NOMO-1 treated with DMSO at 0.1 percent for 48 hours (cell line): ENCODE data around the gene TMEM131.
"Not testable (repeated sequence)": the region's sequence is repeated elsewhere in the genome, so short reads cannot be mapped to it uniquely, and the experiment has no call there.

Source experiments
- DNase-seq: peaks from one replicate; lab custom pipeline; 2025; ENCODE audit not compliant: unreplicated experiment; lab: John Stamatoyannopoulos, UW

TMEM131 gene

DNA sequence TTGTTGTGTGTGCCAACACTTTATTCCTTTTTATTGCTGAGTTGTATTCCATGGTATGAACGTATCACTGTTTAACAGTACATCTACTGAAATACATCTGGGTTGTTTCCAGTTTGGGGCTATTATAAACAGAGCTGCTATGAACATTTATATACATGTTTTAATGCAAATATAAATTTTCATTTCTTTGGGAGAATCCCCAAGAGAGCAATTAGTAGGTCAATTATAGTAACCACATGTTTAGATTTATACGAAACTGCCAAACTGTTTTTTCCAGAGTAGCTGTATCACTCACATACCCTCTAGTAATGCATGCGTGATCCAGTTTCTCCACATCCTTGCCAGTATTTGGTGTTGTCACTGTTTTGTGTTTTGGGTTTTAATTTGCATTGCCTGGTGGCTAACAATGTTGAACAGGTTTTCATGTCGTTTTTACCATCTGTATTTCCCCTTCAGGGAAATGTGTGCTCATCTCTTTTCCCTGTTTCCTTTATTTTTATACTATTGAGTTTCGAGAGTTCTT is 81.0 kb downstream of the TMEM131 start:
- no peak for DNase-seq

DNA sequence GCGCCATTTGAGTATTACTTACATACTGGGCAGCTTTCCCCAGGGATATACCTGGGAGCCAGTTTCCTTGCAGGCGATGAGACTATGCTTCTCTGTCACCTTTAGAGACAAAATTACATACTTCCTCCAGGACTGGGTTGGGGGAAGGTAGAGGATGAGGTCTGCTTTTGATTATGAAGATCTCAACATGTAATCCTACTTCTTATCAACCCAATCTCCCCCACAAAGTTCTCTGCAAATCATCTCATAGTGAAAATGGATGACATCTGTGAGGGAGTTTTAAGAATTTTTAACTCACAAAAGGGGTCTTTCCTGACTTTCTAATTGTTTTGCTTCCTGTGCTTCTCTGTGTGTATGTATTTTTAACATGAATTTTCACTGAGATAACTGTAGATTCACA is 81.9 kb downstream of the TMEM131 start:
- no peak for DNase-seq

DNA sequence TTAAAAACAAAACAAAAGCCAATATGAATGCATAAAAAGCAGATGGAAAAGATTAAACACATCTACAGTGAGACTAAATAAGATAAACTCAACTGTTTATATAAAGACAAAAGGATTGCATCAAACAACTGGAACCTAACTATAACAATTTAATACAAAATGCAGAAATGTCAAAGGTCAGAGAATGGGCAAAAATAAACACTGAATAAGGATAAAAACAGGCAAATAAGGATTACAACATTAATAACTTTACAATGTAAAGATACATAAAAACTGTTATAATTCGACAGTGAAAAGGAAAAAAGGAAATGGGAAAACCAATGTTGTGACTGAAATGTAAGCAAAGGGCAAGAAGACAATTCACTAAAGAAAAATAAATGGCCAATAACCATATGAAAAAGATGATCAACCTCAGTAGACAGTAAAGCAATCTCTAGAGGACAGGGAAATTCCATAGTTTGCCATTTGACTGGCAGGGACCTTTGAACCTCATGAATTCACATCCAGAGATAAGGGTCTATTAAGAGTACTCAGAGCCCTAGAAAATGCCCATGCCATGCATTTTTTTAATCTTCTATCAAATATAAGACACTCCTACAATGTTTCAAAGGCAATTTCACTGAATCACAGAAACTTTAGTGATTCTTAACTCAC is 83.7 kb downstream of the TMEM131 start:
- no peak for DNase-seq

DNA sequence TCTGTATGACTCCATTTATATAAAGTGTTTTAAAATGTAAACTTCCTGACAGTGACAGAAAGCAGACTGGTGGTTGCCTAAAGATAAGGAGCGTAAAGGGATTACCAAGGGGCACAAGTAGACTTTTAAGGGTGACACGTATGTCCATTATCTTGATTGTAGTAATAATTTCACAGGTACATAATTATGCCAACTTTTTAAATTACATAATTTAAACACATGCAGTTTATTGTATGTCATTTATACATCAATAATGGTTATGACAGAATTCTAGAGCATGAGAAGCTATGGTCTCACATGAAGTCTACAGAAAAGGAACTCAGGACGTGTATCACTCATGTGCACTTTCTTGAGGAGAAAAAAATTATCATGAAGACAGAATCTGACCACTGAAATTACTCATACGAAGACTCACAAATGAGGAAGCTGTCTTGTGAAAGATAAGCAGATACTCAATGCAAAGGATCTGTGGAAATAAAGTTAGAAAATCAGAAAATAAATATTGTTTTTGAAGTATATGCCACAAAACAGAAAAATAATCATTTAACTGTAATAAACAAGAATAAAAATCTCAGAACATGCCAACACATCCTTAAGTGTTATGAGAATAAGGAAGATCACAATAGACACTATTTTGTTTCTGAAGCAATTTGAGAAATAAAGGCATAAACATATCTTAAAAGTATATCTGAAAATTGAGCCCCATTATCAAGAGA is 84.4 kb downstream of the TMEM131 start:
- DNase-seq: peak; percentile 91

DNA sequence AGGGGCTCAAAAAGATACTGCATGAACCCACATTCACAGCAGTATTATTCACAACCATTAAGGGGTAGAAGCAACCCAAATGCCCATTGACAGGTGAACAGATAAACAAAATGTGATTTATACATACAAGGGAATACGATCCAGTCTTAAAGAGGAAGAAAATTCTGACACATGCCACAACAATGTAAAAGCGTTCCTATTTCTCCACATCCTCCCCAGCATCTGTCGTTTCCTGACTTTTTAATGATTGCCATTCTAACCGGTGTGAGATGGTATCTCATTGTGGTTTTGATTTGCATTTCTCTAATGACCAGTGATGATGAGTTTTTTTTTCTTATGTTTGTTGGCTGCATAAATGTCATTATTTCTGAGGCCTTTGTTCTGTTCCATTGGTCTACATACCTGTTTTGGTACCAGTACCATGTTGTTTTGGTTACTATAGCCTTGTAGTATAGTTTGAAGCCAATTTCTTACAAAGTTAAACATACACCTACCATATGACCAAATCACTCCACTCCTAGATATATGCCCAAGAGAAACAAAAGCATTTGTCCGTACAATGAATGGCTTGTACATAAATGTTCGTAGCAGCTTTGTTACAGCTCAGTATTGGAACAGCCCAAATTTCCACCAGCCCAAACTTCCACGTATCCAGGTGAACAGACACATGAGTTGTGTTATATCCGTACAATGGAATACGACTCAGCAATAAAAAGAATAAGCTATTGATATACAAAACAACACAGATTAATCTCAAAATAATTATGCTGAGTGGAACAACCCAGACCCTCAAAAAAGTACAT is 85.1 kb downstream of the TMEM131 start:
- DNase-seq: peak; percentile 23

DNA sequence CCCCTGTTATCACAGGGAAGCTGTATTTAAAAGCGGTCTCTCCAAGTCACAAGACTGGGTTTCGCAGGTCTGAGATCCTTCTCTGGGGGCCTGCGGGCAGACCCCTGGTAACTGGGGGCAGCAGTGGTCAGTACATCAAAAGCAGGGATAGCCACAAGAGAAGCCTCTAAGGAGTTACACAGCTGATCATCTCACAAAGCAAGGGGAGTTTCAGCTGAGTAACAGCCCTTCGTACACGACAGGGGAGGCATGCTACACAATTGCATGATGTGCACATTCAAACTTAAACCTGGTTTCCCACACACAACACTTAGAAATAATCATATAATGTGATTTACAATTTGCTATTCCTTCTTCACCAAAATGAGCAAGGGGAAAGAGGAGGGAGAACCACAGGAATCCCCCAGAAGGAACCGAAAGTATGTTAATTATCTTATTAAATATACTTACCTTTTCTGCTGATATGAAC is 87.5 kb downstream of the TMEM131 start:
- peak; percentile 28 for DNase-seq

DNA sequence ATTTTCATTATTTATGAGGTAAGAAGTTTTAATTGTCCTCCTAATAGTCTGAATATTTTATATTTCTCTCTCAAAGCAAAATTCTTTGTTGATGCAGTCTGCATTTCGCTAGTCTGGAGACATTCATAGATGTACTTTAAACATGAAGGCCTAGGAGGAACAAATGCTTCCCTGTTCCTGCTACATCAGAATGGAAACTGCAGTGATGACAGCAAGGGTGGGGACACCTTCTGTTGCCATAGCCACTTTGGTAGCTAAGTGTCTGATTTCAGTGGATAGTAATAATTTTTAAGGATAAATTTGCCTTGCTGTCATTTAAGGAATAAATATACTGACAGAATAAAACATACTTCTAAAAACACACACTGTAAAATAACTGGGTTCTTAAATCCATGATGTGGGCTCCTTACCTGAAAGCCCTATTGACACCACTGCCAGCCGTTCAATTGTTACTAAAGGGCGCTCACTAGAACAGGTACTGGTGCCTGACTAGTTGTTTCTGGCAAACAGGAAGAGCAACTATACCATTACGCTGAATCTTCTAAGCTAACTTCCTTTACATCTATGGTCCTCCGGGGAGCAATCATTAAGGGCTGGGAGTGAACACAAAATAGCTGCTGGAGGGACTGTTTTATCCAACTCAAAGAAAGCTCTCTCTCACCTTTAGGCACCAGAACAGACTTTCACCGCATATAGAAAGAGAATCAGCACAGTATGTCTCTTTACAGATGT is 88.2 kb downstream of the TMEM131 start:
- DNase-seq: no peak

DNA sequence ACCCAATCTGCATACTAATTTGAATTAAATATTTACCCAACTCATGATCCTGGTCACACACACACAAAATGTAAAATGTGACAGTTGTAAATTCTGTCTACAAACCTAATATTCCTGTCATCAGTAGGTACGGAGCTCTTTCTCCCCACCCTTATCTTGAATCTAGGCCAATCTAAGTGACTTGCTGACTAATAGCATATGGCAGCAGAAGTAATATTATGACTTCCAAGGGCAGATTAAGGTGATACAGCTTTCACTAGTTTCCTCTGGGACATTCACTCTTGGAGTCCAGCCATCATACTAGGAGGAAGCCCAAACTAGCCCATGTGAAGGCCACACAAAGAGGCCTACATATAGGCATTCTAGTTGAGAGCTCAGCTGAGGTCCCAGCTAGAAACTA is 89.4 kb downstream of the TMEM131 start:
- no peak for DNase-seq

DNA sequence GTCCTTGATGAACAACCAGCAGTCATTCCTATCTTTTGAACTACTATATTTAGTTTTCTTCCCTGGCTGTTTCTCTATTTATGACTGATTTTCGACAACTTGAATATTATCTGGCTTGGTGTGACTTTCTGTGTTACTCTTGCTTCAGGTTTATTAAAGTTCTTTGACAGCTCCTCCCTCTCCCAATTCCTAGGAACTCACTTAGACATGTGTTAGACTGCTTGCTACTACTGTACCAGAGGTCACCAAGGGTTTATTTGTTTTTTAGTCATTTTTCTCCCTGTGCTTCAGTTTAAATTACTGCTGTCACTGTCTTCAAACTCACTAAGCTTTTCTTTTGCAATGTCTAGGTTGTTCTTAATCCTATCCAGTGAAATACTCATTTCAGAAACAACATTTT is 90.5 kb downstream of the TMEM131 start:
- no peak for DNase-seq

DNA sequence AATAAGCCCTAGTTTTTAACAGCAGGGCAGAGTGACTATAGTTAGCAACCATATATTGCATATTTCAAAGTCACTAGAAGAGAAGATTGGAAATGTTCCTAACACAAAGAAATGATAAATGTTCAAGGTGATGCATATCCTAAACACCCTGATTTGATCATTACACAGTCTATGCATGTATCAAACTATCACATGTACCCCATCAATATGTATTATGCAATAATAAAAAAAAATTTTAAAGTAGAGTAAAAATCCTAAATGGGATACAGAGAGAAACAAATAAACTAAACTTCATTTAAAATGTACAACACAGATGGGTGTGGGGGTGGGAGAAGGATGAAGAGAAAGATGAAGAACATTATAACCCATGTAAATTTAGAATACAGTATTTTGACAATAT is 93.9 kb downstream of the TMEM131 start:
- DNase-seq: no peak

DNA sequence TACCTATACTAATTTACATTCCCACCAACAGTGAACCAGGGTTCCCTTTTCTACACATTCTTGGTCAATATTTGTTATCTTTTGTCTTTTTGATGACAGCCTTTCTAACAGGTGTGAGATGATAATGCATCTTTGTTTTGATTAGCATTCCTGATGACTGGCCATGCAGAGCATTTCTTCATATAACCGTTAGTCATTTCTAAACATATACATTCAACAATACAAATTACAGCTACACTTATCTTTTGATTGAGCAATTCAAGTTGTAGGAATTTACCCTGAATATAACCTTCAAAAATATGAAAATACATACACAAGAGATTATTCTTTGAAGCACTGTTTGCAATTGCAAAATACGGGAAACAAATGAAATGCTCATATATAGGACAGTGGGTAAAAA is 94.9 kb downstream of the TMEM131 start:
- no peak for DNase-seq

DNA sequence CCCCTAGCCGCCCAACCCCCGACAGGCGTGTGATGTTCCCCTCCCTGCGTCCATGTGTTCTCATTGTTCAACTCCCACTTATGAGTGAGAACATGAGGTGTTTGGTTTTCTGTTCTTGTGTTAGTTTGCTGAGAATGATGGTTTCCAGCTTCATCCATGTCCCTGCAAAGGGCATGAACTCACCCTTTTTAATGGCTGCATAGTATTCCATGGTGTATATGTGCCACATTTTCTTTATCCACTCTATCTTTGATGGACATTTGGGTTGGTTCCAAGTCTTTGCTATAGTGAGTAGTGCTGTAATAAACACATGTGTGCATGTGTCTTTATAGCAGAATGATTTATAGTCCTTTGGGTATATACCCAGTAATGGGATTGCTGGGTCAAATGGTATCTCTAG is 102.7 kb downstream of the TMEM131 start:
- DNase-seq: not testable (repeated sequence)

DNA sequence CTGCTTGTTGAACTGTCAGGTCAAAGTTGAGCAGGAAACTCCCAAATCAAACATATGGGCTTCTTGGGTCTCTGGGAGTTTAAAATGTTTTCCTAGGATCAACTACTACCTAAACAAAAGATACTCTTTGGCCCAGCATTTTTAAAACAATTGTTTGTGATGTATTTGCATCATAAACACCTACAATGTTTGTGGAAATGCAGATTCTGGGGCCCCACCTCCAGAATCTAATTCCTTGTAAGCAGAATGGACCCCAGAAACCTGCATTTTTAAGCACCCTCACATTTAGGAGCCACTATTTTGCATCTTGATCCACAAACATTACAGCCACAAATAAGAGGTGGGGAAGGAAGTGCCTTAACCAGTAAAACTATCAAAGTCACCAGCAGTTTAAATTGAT is 104.1 kb downstream of the TMEM131 start:
- DNase-seq: no peak

DNA sequence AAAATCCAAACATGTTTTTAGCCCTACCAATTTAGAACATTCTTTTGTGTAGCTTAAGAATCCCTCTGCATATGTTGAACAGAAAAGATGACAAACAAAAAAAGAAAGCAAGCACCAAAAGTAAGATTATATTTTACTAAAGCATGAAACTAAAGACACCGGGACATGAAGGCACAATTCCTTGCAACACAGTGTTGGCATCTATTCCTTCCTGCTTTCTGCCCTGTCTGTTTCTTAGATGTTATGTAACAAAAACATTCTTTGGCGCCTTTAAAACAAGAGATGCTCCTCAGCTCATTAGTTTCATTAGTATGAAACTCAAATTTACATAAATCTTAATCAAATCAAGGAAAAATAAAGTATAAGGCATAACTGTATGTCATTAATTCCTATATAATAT is 106.6 kb downstream of the TMEM131 start:
- DNase-seq: no peak

DNA sequence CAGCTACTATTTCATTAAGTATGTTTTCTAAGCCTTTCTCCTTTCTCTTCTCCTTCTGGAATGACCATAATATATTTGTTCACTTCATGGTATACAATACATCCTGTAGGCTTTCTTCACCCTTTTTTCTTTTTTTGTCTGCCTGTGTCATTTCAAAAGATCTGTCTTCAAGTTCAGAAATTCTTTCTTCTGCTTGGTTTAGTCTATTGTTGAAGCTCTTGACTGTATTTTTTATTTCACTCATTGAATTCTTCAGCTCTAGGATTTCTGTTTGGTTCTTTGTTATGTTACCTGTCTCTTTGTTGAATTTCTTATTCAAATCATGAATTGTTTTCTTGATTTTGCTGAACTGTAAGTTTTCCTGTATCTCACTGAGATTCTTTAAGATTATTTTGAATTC is 109.9 kb downstream of the TMEM131 start:
- DNase-seq: no peak

DNA sequence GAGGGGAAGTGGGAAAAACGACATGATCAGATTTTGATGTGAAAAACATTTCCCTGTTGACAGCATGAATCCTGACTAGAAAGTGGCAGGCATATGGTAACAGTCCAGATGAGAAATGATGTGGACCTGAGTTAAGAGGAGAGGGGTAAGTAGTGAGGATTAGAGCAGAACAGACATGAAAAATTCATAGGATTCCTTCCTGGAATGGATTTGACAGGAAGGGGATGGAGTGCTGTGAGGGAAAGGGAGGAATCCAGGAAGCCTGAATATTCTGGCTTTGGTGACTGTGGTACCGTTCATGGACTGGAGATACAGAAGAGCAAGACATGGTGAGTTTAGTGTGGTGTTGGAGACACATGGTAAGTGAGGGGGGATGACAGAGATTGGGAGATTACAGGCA is 115.4 kb downstream of the TMEM131 start:
- DNase-seq: no peak

DNA sequence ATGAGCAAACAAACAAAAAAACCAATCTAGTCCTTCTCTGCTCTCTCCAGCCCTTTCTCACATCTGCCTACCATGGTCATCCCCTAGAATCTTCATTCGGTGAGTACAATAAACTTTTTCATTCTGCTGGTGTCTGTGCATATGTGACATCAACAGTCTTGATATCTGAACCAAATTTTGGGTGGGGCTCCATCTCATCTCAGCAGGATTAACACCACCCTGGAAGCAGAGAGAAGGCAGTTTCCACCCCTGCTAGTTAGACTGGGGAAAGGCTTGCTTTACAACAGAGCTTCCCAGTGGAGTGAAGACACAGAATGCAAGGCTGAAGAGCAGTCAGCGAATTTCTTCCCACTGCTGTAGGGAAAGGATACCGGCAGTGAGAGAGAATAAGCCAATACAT is 116.9 kb downstream of the TMEM131 start:
- no peak for DNase-seq

DNA sequence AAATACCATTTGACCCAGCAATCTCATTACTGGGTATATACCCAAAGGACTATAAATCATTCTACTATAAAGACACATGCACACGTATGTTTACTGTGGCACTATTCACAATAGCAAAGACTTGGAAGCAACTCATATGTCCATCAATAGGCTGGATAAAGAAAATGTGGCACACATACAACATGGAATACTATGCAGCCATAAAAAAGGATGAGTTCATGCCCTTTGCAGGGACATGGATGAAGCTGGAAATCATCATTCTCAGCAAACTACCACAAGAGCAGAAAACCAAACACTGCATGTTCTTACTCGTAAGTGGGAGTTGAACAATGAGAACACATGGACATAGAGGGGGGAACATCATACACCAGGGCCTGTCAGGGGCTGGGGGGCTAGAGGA is 117.4 kb downstream of the TMEM131 start:
- DNase-seq: not testable (repeated sequence)

DNA sequence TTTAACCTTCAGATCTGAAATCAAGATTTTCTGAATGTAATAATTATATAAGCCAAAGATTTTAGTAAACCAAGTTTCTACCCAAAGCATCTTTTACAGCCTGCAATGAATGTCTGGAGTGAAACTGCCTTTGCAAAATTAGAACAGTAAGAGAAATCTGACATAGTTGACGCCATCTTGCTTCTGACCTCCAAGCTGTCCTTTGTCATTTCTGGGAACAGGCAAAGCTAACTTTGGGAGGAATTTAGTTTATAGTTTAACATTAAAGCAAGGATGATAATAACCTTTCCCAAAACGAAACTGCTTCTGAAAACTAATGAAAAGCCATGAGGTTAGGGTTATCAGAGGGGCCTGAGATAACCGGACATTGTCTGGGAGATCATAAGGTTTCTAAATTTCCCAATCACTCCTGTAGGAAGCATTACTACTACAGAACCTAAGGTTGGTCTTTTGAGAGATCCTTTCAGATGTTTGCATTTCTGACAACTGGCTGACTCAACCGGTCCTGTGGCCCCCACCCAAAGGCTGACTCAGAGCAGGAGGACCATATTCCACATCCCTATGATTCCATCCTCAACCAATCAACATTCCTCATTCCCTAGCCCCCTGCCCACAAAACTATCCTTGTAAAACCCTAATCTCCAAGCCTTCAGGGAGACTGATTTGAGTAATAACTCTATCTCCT is 124.5 kb downstream of the TMEM131 start:
- no peak for DNase-seq

DNA sequence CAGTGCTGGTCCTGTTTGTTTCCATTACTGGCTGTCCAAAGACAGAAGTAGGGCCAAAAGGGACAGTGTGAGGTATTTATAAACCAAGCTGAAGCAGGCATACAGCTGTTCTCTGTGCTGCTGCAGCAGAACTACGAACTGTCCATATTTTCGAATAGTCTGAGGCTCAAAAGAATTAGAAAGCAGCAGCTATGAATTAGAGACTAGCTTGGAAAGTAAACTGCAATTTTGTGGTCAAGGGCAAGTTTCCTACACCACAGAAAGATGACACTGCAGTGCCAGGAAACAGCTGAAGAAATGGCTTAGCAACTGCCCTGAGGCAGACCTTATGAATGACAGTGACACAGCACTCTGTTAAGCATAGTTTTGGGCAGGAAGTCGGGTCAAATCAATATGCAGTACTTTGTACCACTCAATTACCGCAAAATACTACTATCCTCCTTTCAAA is 125.3 kb downstream of the TMEM131 start:
- DNase-seq: peak; percentile 97
